K562 (cell line): Measurements from ENCODE around the gene OR6K3. TPM values are rescaled to one million over a fixed set of nuclear protein-coding genes. Genes with fewer than 3 reads are reported as not detected.
"Not testable (repeated sequence)": the region's sequence is repeated elsewhere in the genome, so short reads cannot be mapped to it uniquely, and the experiment has no call there.

Source experiments
- ATAC-seq: fragments of 200-7000 bp; cut with Tn5 transposase; 3 replicates; pipeline ENCODE4 v1.9.1; 2020; ENCODE audit warnings: moderate library complexity
- BruUV-seq: library from RNA; stranded (reverse); fragments of 400-500 nt; replicated peaks from 2 replicates; lab custom pipeline; 2021; lab: Mats Ljungman, UMichigan
- CTCF ChIA-PET: fragments of 300-600 bp; formaldehyde crosslinking; extraction: SDS; loops from one replicate; lab custom pipeline; 2021; ENCODE audit warnings: low intra/inter-chr PET ratio; lab: Yijun Ruan, JAX
- POLR2A ChIA-PET: fragments of 300-600, 350-650 bp; sonication (Branson Sonifier 250); formaldehyde crosslinking; extraction: SDS; loops from one replicate; lab custom pipeline; 2021; ENCODE audit warnings: antibody characterized with exemption, inconsistent platforms; lab: Yijun Ruan, JAX
- DNase-seq, 4 experiments: peaks; one replicate each; pipeline versions ENCODE4 v3.0.0 to v3.0.0-alpha.2; 2011 to 2018; ENCODE audit warnings: low spot score in 3 of 4, mixed read lengths in 3 of 4; ENCODE audit errors: extremely low read depth in 1 of 4
- FAIRE-seq: peaks from 2 replicates; lab custom pipeline; 2011; peaks lifted over from hg19 to GRCh38; lab: Jason Lieb, UNC
- H2AFZ ChIP-seq: 2 replicates; pipeline ENCODE4 v1.6.0; 2011; ENCODE audit warnings: low read depth, low read length, control low read depth, inconsistent platforms
- H3K27ac ChIP-seq: fragments of 200-600 bp; 3 replicates; pipeline ENCODE4 v1.8.0; 2011; ENCODE audit warnings: low read depth, mild to moderate bottlenecking, control low read depth, inconsistent platforms, low read length, moderate library complexity, mixed read lengths; ENCODE audit errors: extremely low read depth
- H3K27me3 ChIP-seq, 2 experiments: fragments of 300-600 bp in 1 of 2; 2 replicates in 1 of 2; 3 replicates in 1 of 2; pipeline versions ENCODE4 v1.6.0 to v1.8.0; 2011; ENCODE audit warnings: inconsistent platforms in 2 of 2, low read length in 2 of 2, mild to moderate bottlenecking in 1 of 2, mixed read lengths in 1 of 2, moderate library complexity in 1 of 2; ENCODE audit not compliant: control insufficient read depth in 2 of 2, insufficient read depth in 2 of 2
- H3K36me3 ChIP-seq: fragments of 300-600 bp; 3 replicates; pipeline ENCODE4 v1.8.0; 2011; ENCODE audit warnings: mild to moderate bottlenecking, low read length, inconsistent platforms; ENCODE audit not compliant: control insufficient read depth, insufficient read depth
- H3K4me1 ChIP-seq, 2 experiments: fragments of 200-600 bp in 1 of 2; replicated peaks in 1 of 2; 2 replicates in 1 of 2; 3 replicates in 1 of 2; pipeline versions ENCODE4 v1.5.1 to v1.8.0; 2011; ENCODE audit warnings: inconsistent platforms in 2 of 2, low read length in 2 of 2, mild to moderate bottlenecking in 1 of 2, mixed read lengths in 1 of 2, moderate library complexity in 1 of 2; ENCODE audit not compliant: control insufficient read depth in 2 of 2, insufficient read depth in 2 of 2
- H3K4me2 ChIP-seq: 2 replicates; pipeline ENCODE4 v1.6.1; 2011; ENCODE audit warnings: low read length, control low read depth, inconsistent platforms, mixed read lengths; ENCODE audit not compliant: insufficient read depth
- H3K4me3 ChIP-seq: fragments of 200-600 bp; sonication (generic), shearing (Covaris generic); 2 replicates; pipeline ENCODE4 v1.5.1; 2016; ENCODE audit warnings: control low read depth, inconsistent platforms
- H3K79me2 ChIP-seq: fragments of 200-600 bp; 3 replicates; pipeline ENCODE4 v1.8.0; 2011; ENCODE audit warnings: low read length, inconsistent platforms; ENCODE audit not compliant: control insufficient read depth, insufficient read depth
- H3K9ac ChIP-seq, 2 experiments: 2 replicates each; pipeline versions ENCODE4 v1.6.0 to v1.6.1; 2011; ENCODE audit warnings: low read depth in 2 of 2, low read length in 2 of 2, control low read depth in 1 of 2, inconsistent platforms in 1 of 2, mild to moderate bottlenecking in 1 of 2, mixed read lengths in 1 of 2; ENCODE audit not compliant: insufficient read depth in 1 of 2
- H3K9me1 ChIP-seq: one replicate; pipeline ENCODE4 v1.6.0; 2011; ENCODE audit warnings: inconsistent platforms, mild to moderate bottlenecking, low read length, moderate library complexity; ENCODE audit not compliant: control insufficient read depth, insufficient read depth
- H3K9me3 ChIP-seq: replicated peaks from 2 replicates; pipeline ENCODE4 v1.5.1; 2011; ENCODE audit warnings: low read depth, low read length, inconsistent platforms; ENCODE audit not compliant: control insufficient read depth, insufficient read depth
- H4K20me1 ChIP-seq: replicated peaks from 2 replicates; pipeline ENCODE4 v1.6.1; 2011; ENCODE audit warnings: low read length, inconsistent platforms, mixed read lengths; ENCODE audit not compliant: control insufficient read depth, insufficient read depth
- ADNP ChIP-seq: fragments of 200-800 bp; sonication (Bioruptor generic); IDR thresholded peaks from 2 replicates; pipeline ENCODE4 v1.6.1; 2016; ENCODE audit warnings: missing genetic modification characterization, missing compliant biosample characterization
- BCOR ChIP-seq: fragments of 450-650 bp; IDR thresholded peaks from 2 replicates; pipeline ENCODE4 v1.6.1; 2016
- CHAMP1 ChIP-seq: fragments of 450-650 bp; IDR thresholded peaks from 2 replicates; pipeline ENCODE4 v1.6.1; 2016; ENCODE audit warnings: mild to moderate bottlenecking
- HDAC1 ChIP-seq, 2 experiments: fragments of 450-650 bp; IDR thresholded peaks; 2 replicates each; pipeline ENCODE4 v1.6.1; 2016 to 2017; ENCODE audit warnings: inconsistent platforms in 1 of 2, mild to moderate bottlenecking in 1 of 2, moderate library complexity in 1 of 2
- HDAC2 ChIP-seq: fragments of 450-650 bp; IDR thresholded peaks from 2 replicates; pipeline ENCODE4 v1.6.1; 2016; ENCODE audit warnings: mild to moderate bottlenecking
- KDM1A ChIP-seq, 2 experiments: fragments of 450-650 bp; IDR thresholded peaks; 2 replicates each; pipeline ENCODE4 v1.6.1; 2016; ENCODE audit warnings: mild to moderate bottlenecking in 2 of 2
- ZNF146 ChIP-seq: IDR thresholded peaks from one replicate; pipeline ENCODE4 v1.6.1; 2018; ENCODE audit warnings: missing compliant biosample characterization; ENCODE audit not compliant: unreplicated experiment
- WGBS: fragments of 100-300 bp; shearing (Covaris generic); methylation state at CpG from one replicate; pipeline ENCODE4 v1.1.6; 2016; ENCODE audit warnings: low coverage, mixed read lengths; ENCODE audit not compliant: insufficient coverage; ENCODE audit errors: missing lambda C conversion rate; 5-methylcytosine and 5-hydroxymethylcytosine counted together
- in situ Hi-C: fragments of 300-500 bp; cut with MboI; formaldehyde crosslinking; loops from 4 replicates; pipeline ENCODE4 v1.15.0; 2018; ENCODE audit warnings: inconsistent platforms, mixed read lengths
- intact Hi-C: fragments of 100-400 bp; cut with micrococcal nuclease; formaldehyde crosslinking; loops from 2 replicates; pipeline ENCODE4 v1.14.2; 2022
- polyA plus RNA-seq, 8 experiments: library from polyadenylated mRNA; depleted of rRNA in 4 of 8; stranded (reverse) in 5 of 8; unstranded in 3 of 8; fragments of >200 nt; fragmentation: Nextera tagmentation in 2 of 8; fragmentation: Illumina TruSeq in 1 of 8; extraction: Ambion mirVana in 2 of 8; extraction: Trizol in 1 of 8; gene quantifications; 2 replicates each; pipeline versions ENCODE4 v1.2.1 to v1.2.3, GENCODE V29; 2011 to 2014; ENCODE audit warnings: inconsistent platforms in 1 of 8, missing spikeins in 1 of 8
- total RNA-seq, 7 experiments: library from RNA; depleted of rRNA in 6 of 7; stranded (reverse); fragments of >200 nt in 6 of 7; fragmentation: Illumina TruSeq in 2 of 7; extraction: Trizol in 2 of 7; gene quantifications; 2 replicates each; pipeline versions ENCODE4 v1.2.1 to v1.2.3, GENCODE V29; 2011 to 2021; ENCODE audit warnings: low replicate concordance in 1 of 7

OR6K3 gene
- total and polyA plus RNA-seq, 9 of the 15 experiments (the other 6 are each of a cell fraction or from before 2014, with no cell fraction given), result not detected

- H2AFZ ChIP-seq, DNase-seq, FAIRE-seq, H3K9ac ChIP-seq, BruUV-seq, in situ Hi-C loops, H3K9me3 ChIP-seq, CTCF ChIA-PET, H3K27me3 ChIP-seq, H3K9me1 ChIP-seq, H4K20me1 ChIP-seq, intact Hi-C loops, H3K79me2 ChIP-seq, H3K36me3 ChIP-seq, H3K4me3 ChIP-seq, POLR2A ChIA-PET, ATAC-seq, H3K4me2 ChIP-seq, H3K27ac ChIP-seq: not testable (repeated sequence)
- H3K4me1 ChIP-seq, result peaks cover 5 to 18% of the 10 kb centered on the region in 2 experiments; a peak in 4 of 5 replicates
- WGBS, result 9% methylated on average over 1 of the region's 1 CpG
- TF ChIP-seq CHAMP1 (peak; percentile 37; the same call in 1 of the 2 replicates), ZNF146 (CRISPR knock-in tag) (peak; percentile 96), KDM1A (IDR thresholded peaks at IDR 0.05) (peak in 1 of 2 experiments; percentile 72; a peak in 2 of 4 replicates), HDAC2 (peak; percentile 35; the same call in 1 of the 2 replicates), HDAC1 (IDR thresholded peaks at IDR 0.05) (0 out of 4 replicates have a peak, but pooled peaks of 1 of the 2 experiments have one; percentile 30), ADNP (tag) (0 out of 2 replicates have a peak, but pooled peaks have one; percentile 26), BCOR (peak; percentile 89)
Measured at GRCh38 chr1:158691149-158691548, 29.4 kb downstream of the OR6K3 start.
